Upper lobe of left lung (tissue), 6 donors: ENCODE results near the gene FRAS1. TPM values are rescaled to one million over a fixed set of nuclear protein-coding genes. Genes with fewer than 3 reads are reported as not detected.
"Not testable (repeated sequence)": the region's sequence is repeated elsewhere in the genome, so short reads cannot be mapped to it uniquely, and the experiment has no call there.

Experiments used
- ATAC-seq, 2 donors: fragments of 200-7000 bp; cut with Tn5 transposase; one replicate each; pipeline ENCODE4 v1.9.1; 2022; ENCODE audit warnings: mild to moderate bottlenecking in 2 of 2, moderate library complexity in 2 of 2; ENCODE audit not compliant: low FRiP score in 2 of 2
- DNase-seq, 2 donors: peaks; one replicate each; pipeline ENCODE4 v3.0.0-alpha.2; 2019 to 2020
- H3K27ac ChIP-seq, 4 donors: fragments of 200-600 bp; sonication (generic); one replicate each; pipeline ENCODE4 v1.5.1; 2016 to 2019
- H3K27me3 ChIP-seq, 4 donors: fragments of 200-600 bp; sonication (generic); one replicate each; pipeline ENCODE4 v1.5.1; 2017 to 2019
- H3K36me3 ChIP-seq, 4 donors: fragments of 200-600 bp; sonication (generic); one replicate each; pipeline ENCODE4 v1.5.1; 2016 to 2019
- H3K4me1 ChIP-seq, 4 donors: fragments of 200-600 bp; sonication (generic); one replicate each; pipeline ENCODE4 v1.5.1; 2018 to 2019
- H3K4me3 ChIP-seq, 4 donors: fragments of 200-600 bp; sonication (generic); one replicate each; pipeline ENCODE4 v1.5.1; 2017 to 2019; ENCODE audit warnings: mild to moderate bottlenecking in 2 of 4, moderate library complexity in 1 of 4
- H3K9me3 ChIP-seq, 4 donors: fragments of 200-600 bp; sonication (generic); one replicate each; pipeline ENCODE4 v1.5.1; 2018 to 2019
- CTCF ChIP-seq, 6 experiments: fragments of 450-650 bp in 4 of 6; fragments of 200-600 bp in 2 of 6; sonication (generic) in 2 of 6; IDR thresholded peaks; one replicate each; pipeline ENCODE4 v1.5.1; 2016 to 2019; ENCODE audit warnings: antibody characterized with exemption in 6 of 6
- EP300 ChIP-seq, 4 donors: sonication (generic); formaldehyde crosslinking; IDR thresholded peaks; one replicate each; pipeline ENCODE4 v1.5.1; 2017; ENCODE audit warnings: antibody characterized with exemption in 4 of 4, control low read depth in 2 of 4
- POLR2A ChIP-seq, 4 donors: fragments of 450-650 bp; IDR thresholded peaks; one replicate each; pipeline ENCODE4 v1.5.1; 2016 to 2017; ENCODE audit warnings: antibody characterized with exemption in 4 of 4, mild to moderate bottlenecking in 2 of 4
- POLR2AphosphoS5 ChIP-seq, 2 donors: sonication (generic); formaldehyde crosslinking; IDR thresholded peaks; one replicate each; pipeline ENCODE4 v1.5.1; 2017; ENCODE audit warnings: antibody characterized with exemption in 2 of 2
- WGBS, 2 donors: methylation state at CpG; one replicate each; pipeline ENCODE4 v1.1.5; 2017 to 2018; 5-methylcytosine and 5-hydroxymethylcytosine counted together
- total RNA-seq, 6 donors: library from RNA; depleted of rRNA in 4 of 6; stranded (reverse); fragments of >200 nt in 4 of 6; gene quantifications; one replicate each; pipeline versions ENCODE4 v1.1.0 to v1.2.1, GENCODE V29; 2016 to 2021
- donor health status: DM: no; HTN: no; CAD: no; lungs with moderate emphysema.
- donor health status: DM: no; HTN: yes; CAD: no; lungs with severe emphysema.

The FRAS1 gene
- total RNA-seq, 6 donors from 2014 or later: 3.9 to 11.2 (median 6.7) TPM

- Histone ChIP-seq H3K9me3 (no peaks in the 10 kb centered on the region), H3K36me3 (no peaks in the 10 kb centered on the region), H3K4me1 (no peaks in the 10 kb centered on the region), H3K4me3 (no peak overlapping the region), H3K27ac (no peak overlapping the region), H3K27me3 (no peaks in the 10 kb centered on the region)
- no peak for DNase-seq
- no peak for ATAC-seq
- TF ChIP-seq POLR2AphosphoS5 (IDR thresholded peaks at IDR 0.05): no peak
- no peak for TF ChIP-seq POLR2A (IDR thresholded peaks at IDR 0.05)
- TF ChIP-seq CTCF (IDR thresholded peaks at IDR 0.05): no peak
- TF ChIP-seq EP300 (IDR thresholded peaks at IDR 0.05): no peak
- WGBS, 2 donors: 81 to 83% methylated on average over 3 of the region's 3 CpGs
These were observed 110.9 kb downstream of the FRAS1 start for GRCh38 chr4:78168029-78168428.

GRCh38 chr4:78169728-78170127 is 112.6 kb downstream of the FRAS1 start:
- no peak for ATAC-seq
- TF ChIP-seq POLR2AphosphoS5 (IDR thresholded peaks at IDR 0.05) (no peak), EP300 (IDR thresholded peaks at IDR 0.05) (no peak), POLR2A (IDR thresholded peaks at IDR 0.05) (no peak), CTCF (IDR thresholded peaks at IDR 0.05) (no peak)
- no peaks in the 10 kb centered on the region for H3K27me3 ChIP-seq
- DNase-seq: no peak
- 97% methylated on average over 1 of the region's 1 CpG for WGBS, 2 donors
- no peak overlapping the region for H3K27ac ChIP-seq
- no peaks in the 10 kb centered on the region for H3K9me3 ChIP-seq
- no peaks in the 10 kb centered on the region for H3K4me1 ChIP-seq
- H3K4me3 ChIP-seq: no peak overlapping the region
- H3K36me3 ChIP-seq: no peaks in the 10 kb centered on the region

- Histone ChIP-seq H3K4me1 (peaks cover 0 to 11% (median 6%) of the 10 kb centered on the region in 4 donors), H3K27me3 (no peaks in the 10 kb centered on the region), H3K27ac (no peak overlapping the region), H3K36me3 (no peaks in the 10 kb centered on the region), H3K4me3 (no peak overlapping the region), H3K9me3 (no peaks in the 10 kb centered on the region)
- WGBS, 2 donors: 89% methylated on average over 6 of the region's 6 CpGs
- peak in 1 of 2 donors; percentile 20 for ATAC-seq
- TF ChIP-seq POLR2AphosphoS5 (IDR thresholded peaks at IDR 0.05) (no peak), CTCF (IDR thresholded peaks at IDR 0.05) (no peak), EP300 (IDR thresholded peaks at IDR 0.05) (no peak), POLR2A (IDR thresholded peaks at IDR 0.05) (no peak)
- no peak for DNase-seq
These were observed 114.4 kb downstream of the FRAS1 start for GRCh38 chr4:78171482-78171881.

GRCh38 chr4:78174891-78175290 is 117.8 kb downstream of the FRAS1 start:
- Histone ChIP-seq H3K27ac (no peak overlapping the region), H3K4me1 (peaks cover 0 to 11% (median 8%) of the 10 kb centered on the region in 4 donors), H3K27me3 (no peaks in the 10 kb centered on the region), H3K36me3 (no peaks in the 10 kb centered on the region), H3K9me3 (no peaks in the 10 kb centered on the region), H3K4me3 (no peak overlapping the region)
- DNase-seq (peak in 1 of 2 donors; percentile 9), ATAC-seq (no peak)
- TF ChIP-seq POLR2AphosphoS5 (IDR thresholded peaks at IDR 0.05) (no peak), CTCF (IDR thresholded peaks at IDR 0.05) (no peak), POLR2A (IDR thresholded peaks at IDR 0.05) (no peak), EP300 (IDR thresholded peaks at IDR 0.05) (no peak)
- WGBS, 2 donors: 50 to 62% methylated on average over 5 of the region's 5 CpGs

- 49 to 51% methylated on average over 2 of the region's 2 CpGs for whole genome bisulfite sequencing, 2 donors
- Histone ChIP-seq H3K4me1 (peaks cover 0 to 11% (median 8%) of the 10 kb centered on the region in 4 donors), H3K27me3 (no peaks in the 10 kb centered on the region), H3K4me3 (no peak overlapping the region), H3K27ac (no peak overlapping the region), H3K36me3 (no peaks in the 10 kb centered on the region), H3K9me3 (no peaks in the 10 kb centered on the region)
- no peak for ATAC-seq
- DNase-seq: no peak
- TF ChIP-seq CTCF (IDR thresholded peaks at IDR 0.05) (no peak), EP300 (IDR thresholded peaks at IDR 0.05) (no peak), POLR2AphosphoS5 (IDR thresholded peaks at IDR 0.05) (no peak), POLR2A (IDR thresholded peaks at IDR 0.05) (no peak)
These were observed 122.1 kb downstream of the FRAS1 start for GRCh38 chr4:78179196-78179595.

- ATAC-seq, H3K4me1 ChIP-seq, H3K9me3 ChIP-seq, H3K27ac ChIP-seq, H3K36me3 ChIP-seq, H3K27me3 ChIP-seq, H3K4me3 ChIP-seq: not testable (repeated sequence)
- peak in 1 of 2 donors; percentile 77 for DNase-seq
- 98 to 99% methylated on average over 21 to 36 of the region's 36 CpGs for WGBS, 2 donors
These were observed 124.6 kb downstream of the FRAS1 start for GRCh38 chr4:78181681-78182234.
